ENCODE data around the gene FAM184B.
"Not testable (repeated sequence)": the region's sequence is repeated elsewhere in the genome, so short reads cannot be mapped to it uniquely, and the experiment has no call there.

FAM184B gene

GRCh38 chr4:17718471-17718870 is 63.0 kb downstream of the FAM184B start:
- no peak for DNase-seq (ENCODE audit: low spot score)

- no peak for DNase-seq (ENCODE audit: low spot score)
Observed at GRCh38 chr4:17717301-17717700, 64.1 kb downstream of the FAM184B start.

GRCh38 chr4:17715511-17715910 is 65.9 kb downstream of the FAM184B start:
- no peak for DNase-seq (ENCODE audit: low spot score)

- DNase-seq (ENCODE audit: low spot score) = no peak
Observed at GRCh38 chr4:17713779-17714178, 67.6 kb downstream of the FAM184B start.

GRCh38 chr4:17712166-17712565 is 69.3 kb downstream of the FAM184B start:
- DNase-seq (ENCODE audit: low spot score) = no peak

GRCh38 chr4:17711206-17711605 is 70.2 kb downstream of the FAM184B start:
- not testable (repeated sequence) for DNase-seq (ENCODE audit: low spot score)

- no peak for DNase-seq (ENCODE audit: low spot score)
Observed at GRCh38 chr4:17709763-17710068, 71.7 kb downstream of the FAM184B start.

- DNase-seq (ENCODE audit: low spot score) = no peak
Observed at GRCh38 chr4:17708992-17709762, 72.2 kb downstream of the FAM184B start.

GRCh38 chr4:17707671-17708070 is 73.8 kb downstream of the FAM184B start:
- no peak for DNase-seq (ENCODE audit: low spot score)

- no peak for DNase-seq (ENCODE audit: low spot score)
Observed at GRCh38 chr4:17705107-17705506, 76.3 kb downstream of the FAM184B start.

GRCh38 chr4:17704020-17704650 is 77.3 kb downstream of the FAM184B start:
- no peak for DNase-seq (ENCODE audit: low spot score)

- DNase-seq (ENCODE audit: low spot score) = no peak
Observed at GRCh38 chr4:17702641-17703040, 78.8 kb downstream of the FAM184B start.

- no peak for DNase-seq (ENCODE audit: low spot score)
Observed at GRCh38 chr4:17701882-17702281, 79.5 kb downstream of the FAM184B start.

GRCh38 chr4:17701138-17701839 is 80.1 kb downstream of the FAM184B start:
- no peak for DNase-seq (ENCODE audit: low spot score)

- no peak for DNase-seq (ENCODE audit: low spot score)
Observed at GRCh38 chr4:17699380-17699779, 82.0 kb downstream of the FAM184B start.

- no peak for DNase-seq (ENCODE audit: low spot score)
Observed at GRCh38 chr4:17698116-17698515, 83.3 kb downstream of the FAM184B start.

GRCh38 chr4:17695341-17695740 is 86.1 kb downstream of the FAM184B start:
- DNase-seq (ENCODE audit: low spot score) = no peak

GRCh38 chr4:17694552-17694951 is 86.9 kb downstream of the FAM184B start:
- DNase-seq (ENCODE audit: low spot score) = no peak

GRCh38 chr4:17690898-17691297 is 90.5 kb downstream of the FAM184B start:
- DNase-seq (ENCODE audit: low spot score) = no peak

- no peak for DNase-seq (ENCODE audit: low spot score)
Observed at GRCh38 chr4:17690135-17690534, 91.3 kb downstream of the FAM184B start.

- DNase-seq (ENCODE audit: low spot score) = no peak
Observed at GRCh38 chr4:17688011-17688441, 93.4 kb downstream of the FAM184B start.

- no peak for DNase-seq (ENCODE audit: low spot score)
Observed at GRCh38 chr4:17687237-17687857, 94.1 kb downstream of the FAM184B start.

GRCh38 chr4:17684648-17685047 is 96.8 kb downstream of the FAM184B start:
- DNase-seq (ENCODE audit: low spot score) = not testable (repeated sequence)

Data from CD4-positive, alpha-beta T cell treated with Interleukin-2 at 100 ng/mL for 4 hours (primary cell).